HCT116 (cell line): Measurements from ENCODE around the gene PRSS53. TPM values are rescaled to one million over a fixed set of nuclear protein-coding genes. Genes with fewer than 3 reads are reported as not detected.

ENCODE experiments used
- ATAC-seq: fragments of 200-7000 bp; cut with Tn5 transposase; 2 replicates; pipeline ENCODE4 v1.9.1; 2020; ENCODE audit warnings: mild to moderate bottlenecking, moderate library complexity
- BruUV-seq: library from RNA; stranded (reverse); fragments of 400-500 nt; replicated peaks from 2 replicates; lab custom pipeline; 2021; lab: Mats Ljungman, UMichigan
- CTCF ChIA-PET: fragments of 300-600 bp; sonication (Branson Sonifier 250); formaldehyde crosslinking; loops from one replicate; lab custom pipeline; 2021; ENCODE audit warnings: antibody characterized with exemption; lab: Charles Lee
- POLR2A ChIA-PET: fragments of 300-600, 350-600 bp; sonication (Branson Sonifier 250); formaldehyde crosslinking; loops from one replicate; lab custom pipeline; 2021; ENCODE audit warnings: antibody characterized with exemption; lab: Charles Lee
- RAD21 ChIA-PET, 2 experiments: fragments of 300-600 bp; sonication (Branson Sonifier 250); formaldehyde crosslinking; loops; one replicate each; lab custom pipeline; 2023; ENCODE audit warnings: low total read pairs in 2 of 2; ENCODE audit not compliant: uncharacterized antibody in 2 of 2, unreplicated experiment in 2 of 2, low non-redundant PET in 1 of 2; lab: Charles Lee
- DNase-seq: peaks from one replicate; pipeline ENCODE4 v3.0.0-alpha.2; 2010; ENCODE audit warnings: low read depth, low spot score
- H2AFZ ChIP-seq: fragments of 200-600 bp; shearing (Covaris generic), sonication (generic); 2 replicates; pipeline ENCODE4 v1.6.1; 2017; ENCODE audit warnings: low read depth, mixed run types, mixed read lengths, antibody characterized with exemption, low read length; ENCODE audit not compliant: poor library complexity, severe bottlenecking
- H3K27ac ChIP-seq: 2 replicates; pipeline ENCODE4 v1.5.1; 2012; ENCODE audit warnings: low read depth, low read length
- H3K27me3 ChIP-seq: fragments of 200-600 bp; sonication (generic); 2 replicates; pipeline ENCODE4 v1.6.1; 2016; ENCODE audit warnings: mixed run types, low read length, mixed read lengths; ENCODE audit not compliant: insufficient read depth
- H3K36me3 ChIP-seq, 2 experiments: fragments of 200-500 bp in 1 of 2; fragments of 200-600 bp in 1 of 2; sonication (Bioruptor generic) in 1 of 2; sonication (generic) in 1 of 2; 2 replicates each; pipeline versions ENCODE4 v1.5.1 to v1.6.1; 2014 to 2016; ENCODE audit warnings: low read length in 2 of 2, inconsistent platforms in 1 of 2, mixed read lengths in 1 of 2, mixed run types in 1 of 2; ENCODE audit not compliant: insufficient read depth in 2 of 2, control insufficient read depth in 1 of 2
- H3K4me1 ChIP-seq, 2 experiments: fragments of 200-600 bp in 1 of 2; sonication (generic) in 1 of 2; 2 replicates each; pipeline versions ENCODE4 v1.5.1 to v1.6.1; 2012 to 2017; ENCODE audit warnings: low read length in 2 of 2, inconsistent platforms in 1 of 2, mild to moderate bottlenecking in 1 of 2, mixed read lengths in 1 of 2, mixed run types in 1 of 2, moderate library complexity in 1 of 2; ENCODE audit not compliant: insufficient read depth in 2 of 2, control insufficient read depth in 1 of 2
- H3K4me2 ChIP-seq: fragments of 200-600 bp; sonication (generic); 2 replicates; pipeline ENCODE4 v1.6.1; 2017; ENCODE audit warnings: mixed run types, low read length, mixed read lengths
- H3K4me3 ChIP-seq, 2 experiments: fragments of 200-600 bp in 1 of 2; sonication (generic) in 1 of 2; replicated peaks in 1 of 2; 2 replicates each; pipeline ENCODE4 v1.5.1; 2011 to 2016; ENCODE audit warnings: low read length in 2 of 2, control low read depth in 1 of 2, low read depth in 1 of 2, mild to moderate bottlenecking in 1 of 2, mixed read lengths in 1 of 2, mixed run types in 1 of 2
- H3K79me2 ChIP-seq: fragments of 200-600 bp; sonication (generic); 2 replicates; pipeline ENCODE4 v1.6.1; 2017; ENCODE audit warnings: mild to moderate bottlenecking, mixed run types, low read length, moderate library complexity, mixed read lengths; ENCODE audit not compliant: insufficient read depth
- H3K9ac ChIP-seq: fragments of 200-600 bp; sonication (generic); 2 replicates; pipeline ENCODE4 v1.6.1; 2016; ENCODE audit warnings: low read length, mixed read lengths
- H3K9me2 ChIP-seq: fragments of 200-600 bp; sonication (generic), shearing (Covaris generic); 2 replicates; pipeline ENCODE4 v1.6.1; 2017; ENCODE audit warnings: mixed run types, mild to moderate bottlenecking, moderate library complexity; ENCODE audit not compliant: insufficient read depth
- H3K9me3 ChIP-seq, 2 experiments: fragments of 200-500 bp in 1 of 2; fragments of 200-600 bp in 1 of 2; sonication (Bioruptor generic) in 1 of 2; sonication (generic) in 1 of 2; 2 replicates each; pipeline ENCODE4 v1.6.1; 2014 to 2017; ENCODE audit warnings: low read length in 2 of 2, mixed read lengths in 2 of 2, inconsistent platforms in 1 of 2, low read depth in 1 of 2, mild to moderate bottlenecking in 1 of 2, mixed run types in 1 of 2, moderate library complexity in 1 of 2; ENCODE audit not compliant: control insufficient read depth in 1 of 2, insufficient read depth in 1 of 2
- H4K20me1 ChIP-seq: fragments of 200-600 bp; sonication (generic), shearing (Covaris generic); 2 replicates; pipeline ENCODE4 v1.6.1; 2017; ENCODE audit warnings: mixed run types, mild to moderate bottlenecking, moderate library complexity; ENCODE audit not compliant: insufficient read depth
- EZH2 ChIP-seq: fragments of 200-600 bp; sonication (generic); IDR thresholded peaks from 2 replicates; pipeline ENCODE4 v1.6.1; 2017; ENCODE audit warnings: antibody characterized with exemption, mixed run types
- FOSL1 ChIP-seq: IDR thresholded peaks from 2 replicates; pipeline ENCODE4 v1.6.1; 2012; ENCODE audit warnings: low read depth
- RAD21 ChIP-seq: IDR thresholded peaks from 2 replicates; pipeline ENCODE4 v1.6.1; 2012; ENCODE audit warnings: low read depth, mild to moderate bottlenecking
- SRF ChIP-seq: IDR thresholded peaks from 2 replicates; pipeline ENCODE4 v1.6.1; 2012; ENCODE audit warnings: low read depth
- ZBTB33 ChIP-seq: IDR thresholded peaks from 2 replicates; pipeline ENCODE4 v1.6.1; 2011; ENCODE audit warnings: mild to moderate bottlenecking, low read length, moderate library complexity; ENCODE audit not compliant: insufficient replicate concordance; ENCODE audit errors: extremely low read depth
- ZFX ChIP-seq: fragments of 450-650 bp; IDR thresholded peaks from 2 replicates; pipeline ENCODE4 v1.6.1; 2017
- intact Hi-C: fragments of 100-400 bp; cut with micrococcal nuclease; formaldehyde crosslinking; loops from 2 replicates; pipeline ENCODE4 v1.10.0; 2022
- total RNA-seq: library from RNA; stranded (reverse); gene quantifications from one replicate; pipeline ENCODE4 v1.2.1, GENCODE V29; 2021; ENCODE audit not compliant: unreplicated experiment

Gene PRSS53
- total RNA-seq, 1 experiment from 2014 or later = 11.6 TPM

GRCh38 chr16:31087481-31087880, 1.3 kb downstream of the PRSS53 start:
- TF ChIP-seq ZFX (no peak), ZBTB33 (no peak), FOSL1 (no peak), EZH2 (no peak)
- peaks cover 16% of the 10 kb centered on the region for H3K79me2 ChIP-seq
- intact Hi-C loops = no loop called here
- no peak for ATAC-seq
- no peak overlapping the region for H2AFZ ChIP-seq
- H3K4me1 ChIP-seq = peaks cover under 1 to 5% of the 10 kb centered on the region in 2 experiments; a peak in 2 of 4 replicates
- no peak overlapping the region for H3K9ac ChIP-seq
- no peak overlapping the region for H3K27ac ChIP-seq
- ChIA-PET RAD21 (no interaction called here), POLR2A (interaction anchor here (0.5 kb wide), 1 partner anchor 173 kb away, joined by 3 read pairs; no protein-coding TSS in a partner anchor), CTCF (no interaction called here)
- no peak for DNase-seq
- peaks cover 0 to 14% of the 10 kb centered on the region in 2 experiments; a peak in 3 of 4 replicates for H3K36me3 ChIP-seq
- H4K20me1 ChIP-seq = no peaks in the 10 kb centered on the region
- no peaks in the 10 kb centered on the region for H3K9me2 ChIP-seq
- no peak overlapping the region for H3K4me2 ChIP-seq
- H3K4me3 ChIP-seq = no peak overlapping the region
- no peaks in the 10 kb centered on the region for H3K9me3 ChIP-seq
- no TSS peak for BruUV-seq
- H3K27me3 ChIP-seq = no peaks in the 10 kb centered on the region

GRCh38 chr16:31086629-31086906, 2.2 kb downstream of the PRSS53 start:
- Histone ChIP-seq H3K9me2 (no peaks in the 10 kb centered on the region), H3K36me3 (peaks cover 0 to 14% of the 10 kb centered on the region in 2 experiments; a peak in 3 of 4 replicates), H3K27me3 (no peaks in the 10 kb centered on the region), H3K9me3 (no peaks in the 10 kb centered on the region), H3K4me3 (no peak overlapping the region), H3K9ac (no peak overlapping the region)
- CTCF ChIA-PET = no interaction called here
- no peak for TF ChIP-seq SRF
- TF ChIP-seq RAD21 = no peak
- TF ChIP-seq, all 23 proteins: peak for 0
- no peak for DNase-seq
- Histone ChIP-seq H4K20me1 (no peaks in the 10 kb centered on the region), H2AFZ (no peak overlapping the region), H3K79me2 (peaks cover 9% of the 10 kb centered on the region; the same call in 1 of the 2 replicates), H3K4me1 (peaks cover 0 to 11% of the 10 kb centered on the region in 2 experiments; a peak in 1 of 4 replicates), H3K4me2 (no peak overlapping the region), H3K27ac (no peak overlapping the region)
- no peak for ATAC-seq
- POLR2A ChIA-PET = no interaction called here
- intact Hi-C loops = no loop called here
- BruUV-seq = no TSS peak
- RAD21 ChIA-PET = no interaction called here
